Measurements from ENCODE around the gene CABP1. TPM values are rescaled to one million over a fixed set of nuclear protein-coding genes. Genes with fewer than 3 reads are reported as not detected.

The CABP1 gene
- total and polyA plus RNA-seq, 2 donors (not counting 3 experiments of a cell fraction or from before 2014, with no cell fraction given): 0.07 to 0.31 TPM

GRCh38 chr12:120711411-120711810, 71.0 kb downstream of the CABP1 start:
- H2AFZ ChIP-seq (ENCODE audit: low read depth, low read length): no peak overlapping the region
- TF ChIP-seq FOS (IDR thresholded peaks at IDR 0.05; ENCODE audit: borderline replicate concordance, insufficient read depth, low read length) (no peak), GATA2 (IDR thresholded peaks at IDR 0.05; ENCODE audit: insufficient read depth, insufficient read length, low read depth, low read length) (no peak), MAX (IDR thresholded peaks at IDR 0.05; ENCODE audit: insufficient read depth, insufficient read length) (no peak), JUN (IDR thresholded peaks at IDR 0.05; ENCODE audit: borderline replicate concordance, insufficient read depth, insufficient read length, low read depth) (no peak), MYC (IDR thresholded peaks at IDR 0.05; ENCODE audit: low read depth, low read length) (no peak), EZH2 (IDR thresholded peaks at IDR 0.05; ENCODE audit: borderline replicate concordance, low read depth, low read length, severe bottlenecking) (no peak), CTCF (IDR thresholded peaks at IDR 0.05; ENCODE audit: extremely low read depth in 1 of 2, insufficient read depth in 1 of 2, low read depth in 1 of 2, low read length in 2 of 2) (no peak), POLR2AphosphoS5 (IDR thresholded peaks at IDR 0.05; ENCODE audit: insufficient read depth, low read depth, low read length) (no peak), POLR2A (IDR thresholded peaks at IDR 0.05; ENCODE audit: low read depth, low read length) (no peak)
- ChIA-PET CTCF (interaction anchor here (0.9 to 5.5 kb wide), 5 partner anchors 11 to 260 kb away, joined by 3 to 63 read pairs (median 3); no protein-coding TSS in a partner anchor), POLR2A (no interaction called here)
- H3K27ac ChIP-seq (ENCODE audit: insufficient read depth, low read depth, low read length): no peak overlapping the region
- H3K4me2 ChIP-seq (ENCODE audit: insufficient read depth, low read length): peak overlapping the region; percentile 82
- FAIRE-seq (no peak), DNase-seq (ENCODE audit: low read depth, low spot score) (no peak)
- no peaks in the 10 kb centered on the region for H3K9me1 ChIP-seq (replicated peaks; ENCODE audit: control insufficient read depth, extremely low read depth, insufficient read depth, low read length)
- H3K9ac ChIP-seq (replicated peaks; ENCODE audit: extremely low read depth, insufficient read depth, low read length): peak overlapping the region; percentile 59
- dilution Hi-C loops (cut with MboI; ENCODE audit: extremely low pct_ligation_motif_present, low sequenced_read_pairs): no loop called here
- H3K4me1 ChIP-seq (ENCODE audit: control insufficient read depth, extremely low read depth, insufficient read depth, low read length): peaks cover 13% of the 10 kb centered on the region
- H4K20me1 ChIP-seq (replicated peaks; ENCODE audit: control insufficient read depth, extremely low read depth, insufficient read depth, low read length): no peaks in the 10 kb centered on the region
- peaks cover 18% of the 10 kb centered on the region for H3K79me2 ChIP-seq (ENCODE audit: control insufficient read depth, insufficient read depth, low read length)
- no peaks in the 10 kb centered on the region for H3K27me3 ChIP-seq (ENCODE audit: control insufficient read depth in 2 of 2, insufficient read depth in 2 of 2, low read length in 2 of 2)
- H3K9me3 ChIP-seq (replicated peaks; ENCODE audit: control insufficient read depth, insufficient read depth, low read length): no peaks in the 10 kb centered on the region
- peaks cover 9% of the 10 kb centered on the region in 2 experiments for H3K36me3 ChIP-seq (ENCODE audit: control insufficient read depth in 2 of 2, extremely low read depth in 1 of 2, insufficient read depth in 2 of 2, low read length in 2 of 2)
- intact Hi-C loops (cut with micrococcal nuclease): no loop called here
- BruUV-seq (replicated peaks): no TSS peak
- H3K4me3 ChIP-seq (replicated peaks in 1 of 3; ENCODE audit: insufficient read depth in 1 of 3, low read depth in 1 of 3, low read length in 3 of 3): peak overlapping the region; percentile 52 to 66 (median 56)

Measured in endothelial cell of umbilical vein (primary cell).